Nephron progenitor cell (in vitro differentiated cells): Measurements from ENCODE around the gene FAM180B.
"Not testable (repeated sequence)": the region's sequence is repeated elsewhere in the genome, so short reads cannot be mapped to it uniquely, and the experiment has no call there.

Experiments used
- DNase-seq: peaks from one replicate; pipeline ENCODE4 v3.0.0; 2021
- H3K27ac Mint-ChIP-seq: 2 replicates; pipeline ENCODE4 v1.8.0; 2021; ENCODE audit warnings: mild to moderate bottlenecking, moderate library complexity, mixed read lengths
- H3K27me3 Mint-ChIP-seq: 2 replicates; pipeline ENCODE4 v1.8.0; 2021; ENCODE audit warnings: mild to moderate bottlenecking, low read depth, mixed read lengths; ENCODE audit not compliant: poor library complexity
- H3K36me3 Mint-ChIP-seq: 2 replicates; pipeline ENCODE4 v1.8.0; 2021; ENCODE audit warnings: low read depth, mixed read lengths
- H3K4me1 Mint-ChIP-seq: 2 replicates; pipeline ENCODE4 v1.8.0; 2021; ENCODE audit warnings: mixed read lengths
- H3K4me3 Mint-ChIP-seq: 2 replicates; pipeline ENCODE4 v1.8.0; 2021; ENCODE audit warnings: mild to moderate bottlenecking, moderate library complexity, mixed read lengths
- H3K9me3 Mint-ChIP-seq: 2 replicates; pipeline ENCODE4 v1.8.0; 2021; ENCODE audit warnings: mild to moderate bottlenecking, moderate library complexity, mixed read lengths
- CTCF ChIP-seq: fragments of 200-600 bp; sonication (generic); IDR thresholded peaks from 2 replicates; pipeline ENCODE4 v1.5.0; 2021; ENCODE audit warnings: antibody characterized with exemption

Gene FAM180B

DNA sequence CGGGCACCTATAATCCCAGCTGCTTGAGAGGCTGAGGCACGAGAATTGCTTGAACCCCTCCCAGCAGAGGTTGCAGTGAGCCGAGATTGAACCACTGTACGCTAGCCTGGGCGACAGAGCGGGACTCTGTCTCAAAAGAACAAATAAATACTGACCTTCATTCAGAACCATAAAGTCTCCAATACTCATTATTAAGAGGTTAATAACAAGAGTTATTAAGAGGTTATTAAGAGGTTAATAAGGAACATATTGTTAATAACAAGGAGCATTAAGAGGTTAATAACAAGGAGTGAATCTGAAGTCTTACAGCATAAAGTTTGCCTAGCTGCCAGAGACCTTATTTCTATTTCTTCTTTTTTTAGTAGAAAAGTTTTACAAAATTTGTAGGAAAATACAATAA lies 41.2 kb upstream of the FAM180B start:
- H3K27ac Mint-ChIP-seq: no peak overlapping the region
- H3K36me3 Mint-ChIP-seq: peaks cover 58% of the 10 kb centered on the region
- no peaks in the 10 kb centered on the region for H3K9me3 Mint-ChIP-seq
- H3K27me3 Mint-ChIP-seq: no peaks in the 10 kb centered on the region
- no peak for DNase-seq
- peaks cover 6% of the 10 kb centered on the region for H3K4me1 Mint-ChIP-seq
- TF ChIP-seq CTCF: no peak
- no peak overlapping the region for H3K4me3 Mint-ChIP-seq

DNA sequence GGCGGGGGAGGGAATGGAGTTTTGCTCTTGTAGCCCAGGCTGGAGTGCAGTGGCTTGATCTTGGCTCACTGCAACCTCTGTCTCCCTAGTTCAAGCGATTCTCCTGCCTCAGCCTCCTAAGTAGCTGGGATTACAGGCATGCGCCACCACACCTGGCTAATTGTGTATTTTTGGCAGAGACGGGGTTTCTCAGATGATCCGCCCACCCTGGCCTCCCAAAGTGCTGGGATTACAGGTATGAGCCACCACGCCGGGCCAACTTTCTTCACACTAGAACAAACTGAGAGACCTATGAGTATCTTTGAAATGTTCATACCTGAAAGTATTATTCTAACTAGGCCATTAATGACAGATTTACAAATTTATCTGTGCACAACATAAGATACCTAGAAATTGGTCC lies 40.2 kb upstream of the FAM180B start:
- not testable (repeated sequence) for DNase-seq, H3K4me3 Mint-ChIP-seq, H3K27ac Mint-ChIP-seq, H3K27me3 Mint-ChIP-seq, H3K9me3 Mint-ChIP-seq
- H3K4me1 Mint-ChIP-seq: peaks cover 16% of the 10 kb centered on the region
- H3K36me3 Mint-ChIP-seq: peaks cover 56% of the 10 kb centered on the region

DNA sequence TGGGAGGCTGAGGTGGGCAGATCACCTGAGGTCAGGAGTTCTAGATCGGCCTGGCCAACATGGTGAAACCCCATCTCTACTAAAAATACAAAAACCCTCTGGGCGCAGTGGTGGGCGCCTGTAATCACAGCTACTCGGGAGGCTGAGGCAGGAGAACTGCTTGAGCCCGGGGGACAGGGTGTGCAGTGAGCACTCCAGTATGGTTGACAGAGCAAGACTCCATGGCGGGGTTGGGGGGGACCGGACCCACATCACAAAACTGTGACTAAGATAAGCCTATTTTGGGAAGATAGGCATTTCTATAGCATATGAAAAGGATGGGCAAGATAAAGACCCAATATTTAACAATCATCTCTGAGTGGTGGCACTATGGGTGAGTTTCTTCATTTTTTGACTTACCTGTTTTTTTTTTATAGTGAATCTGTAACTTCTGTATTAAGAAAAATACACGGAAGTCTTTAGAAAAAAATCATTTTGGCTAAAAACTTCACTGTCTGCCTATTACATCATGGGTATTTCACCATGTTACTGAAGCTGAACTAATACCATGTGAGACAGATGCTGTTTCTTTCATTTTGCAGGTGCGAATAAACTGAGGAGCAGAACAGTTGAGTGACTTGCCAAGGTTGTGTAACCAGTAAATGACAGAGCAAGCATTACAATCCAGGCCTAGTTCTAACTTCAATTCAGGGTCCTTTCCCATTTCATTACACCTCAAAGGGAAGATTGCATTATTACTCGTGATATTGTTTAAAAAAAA lies 36.0 kb upstream of the FAM180B start:
- Mint-ChIP-seq H3K4me1 (peaks cover 39% of the 10 kb centered on the region), H3K27ac (peak overlapping the region; percentile 74), H3K27me3 (peaks cover 3% of the 10 kb centered on the region), H3K4me3 (peak overlapping the region; percentile 99), H3K36me3 (peaks cover 42% of the 10 kb centered on the region), H3K9me3 (no peaks in the 10 kb centered on the region)
- no peak for DNase-seq
- no peak for TF ChIP-seq CTCF

- H3K27me3 Mint-ChIP-seq: peaks cover 3% of the 10 kb centered on the region
- TF ChIP-seq CTCF: no peak
- H3K4me1 Mint-ChIP-seq: peaks cover 39% of the 10 kb centered on the region
- peaks cover 42% of the 10 kb centered on the region for H3K36me3 Mint-ChIP-seq
- DNase-seq: no peak
- H3K27ac Mint-ChIP-seq: peak overlapping the region; percentile 96
- H3K4me3 Mint-ChIP-seq: peak overlapping the region; percentile 99
- H3K9me3 Mint-ChIP-seq: no peaks in the 10 kb centered on the region
Observed at GRCh38 chr11:47551086-47551485, 35.4 kb upstream of the FAM180B start.

DNA sequence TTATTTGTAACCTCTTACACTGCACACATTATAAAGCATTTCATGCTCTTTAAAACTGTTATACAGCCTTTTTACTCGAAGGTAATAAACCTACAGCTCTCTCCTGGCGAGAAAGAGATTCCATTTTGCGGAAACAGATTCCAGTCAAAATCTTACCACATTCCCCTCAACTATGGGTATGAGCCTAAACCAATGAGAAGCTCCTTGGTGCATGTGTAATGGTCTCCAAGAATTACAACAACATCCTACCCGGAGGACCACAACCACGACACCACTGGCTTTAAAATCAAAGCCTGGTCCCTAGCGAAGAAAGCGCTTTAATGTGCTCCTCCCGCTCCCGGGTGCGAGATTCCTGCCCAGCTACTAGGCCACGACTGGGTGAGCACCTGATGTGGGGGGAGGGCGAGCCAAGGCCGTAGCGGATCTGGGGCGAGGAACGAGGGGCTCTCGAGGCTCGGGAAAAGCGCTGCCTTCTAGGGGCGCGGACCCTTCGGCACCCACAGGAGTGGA lies 34.4 kb upstream of the FAM180B start:
- Mint-ChIP-seq H3K27ac (peak overlapping the region; percentile 99), H3K36me3 (peaks cover 35% of the 10 kb centered on the region), H3K4me1 (peaks cover 39% of the 10 kb centered on the region), H3K27me3 (peaks cover 3% of the 10 kb centered on the region), H3K9me3 (no peaks in the 10 kb centered on the region), H3K4me3 (peak overlapping the region; percentile 99)
- DNase-seq: peak; percentile 57
- no peak for TF ChIP-seq CTCF

DNA sequence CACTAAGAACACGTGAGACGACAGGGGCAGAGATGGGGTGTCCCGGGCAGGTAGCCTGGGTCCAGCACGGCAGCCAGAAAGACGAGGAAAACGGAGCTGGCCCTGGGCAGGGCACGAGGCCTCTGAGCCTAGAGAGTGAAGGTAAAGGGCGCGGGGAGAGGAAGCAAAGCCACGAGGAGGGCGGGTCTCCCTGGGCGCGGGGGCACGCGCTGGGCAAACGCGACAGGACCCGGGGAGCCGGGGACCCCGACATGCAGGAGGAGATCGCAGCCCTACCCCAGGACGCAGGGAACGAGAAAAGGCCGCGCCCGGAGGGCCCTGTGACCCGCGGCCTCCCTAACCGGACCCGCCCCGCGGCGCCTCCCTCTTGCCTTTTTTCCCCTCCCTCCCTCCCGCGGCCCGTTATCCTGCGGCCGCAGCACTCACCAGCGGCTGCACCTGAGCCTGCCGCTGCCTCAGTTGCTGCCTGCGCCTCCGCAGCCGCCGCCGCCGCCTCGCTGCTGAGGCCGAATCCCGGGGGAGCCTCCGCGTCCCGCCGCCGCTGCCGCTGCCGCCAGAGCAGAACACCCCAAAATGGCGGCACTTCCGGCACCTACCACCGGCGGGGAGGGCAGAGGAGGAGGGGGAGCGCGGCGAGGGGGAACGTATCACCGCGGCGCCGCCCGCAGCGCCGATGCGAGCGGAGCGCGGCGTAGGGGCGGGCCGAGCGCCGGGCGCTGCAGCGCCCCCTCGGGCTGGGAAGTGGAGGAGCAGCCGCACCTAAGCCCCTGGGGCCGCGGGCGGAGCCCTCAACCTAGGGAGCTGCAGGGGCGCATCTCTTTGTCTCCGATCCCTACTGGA lies 33.7 kb upstream of the FAM180B start, which contains the start of gene CELF1:
CELF1 (minus strand) TSS at position 567 of the 840 bp plus-strand sequence. CDS start 53,609 bp downstream, outside the sequence.
- TF ChIP-seq CTCF: peak; percentile 84
- peaks cover 3% of the 10 kb centered on the region for H3K27me3 Mint-ChIP-seq
- no peaks in the 10 kb centered on the region for H3K9me3 Mint-ChIP-seq
- peak; percentile 93 for DNase-seq
- H3K4me1 Mint-ChIP-seq: peaks cover 39% of the 10 kb centered on the region
- peaks cover 28% of the 10 kb centered on the region for H3K36me3 Mint-ChIP-seq
- peak within 1 kb of the TSS; percentile 99 for H3K4me3 Mint-ChIP-seq
- peak within 1 kb of the TSS; percentile 99 for H3K27ac Mint-ChIP-seq
